SH-SY5Y (cell line): ENCODE results near the gene MYO1E.

ENCODE experiments used
- GATA2 ChIP-seq: IDR thresholded peaks from 2 replicates; pipeline ENCODE4 v1.6.1; 2011; ENCODE audit warnings: mild to moderate bottlenecking, low read depth, low read length
- GATA3 ChIP-seq: IDR thresholded peaks from 2 replicates; pipeline ENCODE4 v1.6.1; 2011; ENCODE audit warnings: low read depth, mild to moderate bottlenecking, low read length, moderate library complexity

DNA sequence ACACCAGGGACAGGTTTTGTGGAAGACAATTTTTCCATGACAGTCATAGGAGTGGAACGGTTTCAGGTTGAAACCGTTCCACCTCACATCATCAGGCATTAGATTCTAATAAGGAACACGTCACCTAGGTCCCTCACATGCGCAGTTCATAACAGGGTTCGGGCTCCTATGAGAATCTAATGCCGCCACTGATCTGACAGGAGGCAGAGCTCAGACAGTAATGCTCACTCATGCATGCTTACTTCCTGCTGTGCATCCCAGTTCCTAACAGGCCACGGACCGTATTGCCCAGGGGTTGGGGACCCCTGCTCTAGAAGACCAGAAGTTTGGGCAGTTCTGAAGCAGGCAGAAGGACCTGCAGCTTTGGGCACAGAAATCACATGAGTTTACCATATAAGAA is 61.5 kb downstream of the MYO1E start:
- TF ChIP-seq GATA3 (no peak), GATA2 (no peak)
